NCI-H748 (cell line): ENCODE data around the gene MRPS31.

ENCODE experiments used
- DNase-seq: peaks from one replicate; lab custom pipeline; 2025; ENCODE audit not compliant: unreplicated experiment; lab: John Stamatoyannopoulos, UW

The MRPS31 gene

GRCh38 chr13:40770934-40771618 lies at the start of gene MRPS31:
TSS of gene MRPS31 (minus strand) at chr13:40771190. CDS start at chr13:40771136, 54 bp downstream.
- DNase-seq = peak; percentile 94

GRCh38 chr13:40819797-40820315 lies 48.9 kb upstream of the MRPS31 start:
- no peak for DNase-seq

- DNase-seq = no peak
Observed at GRCh38 chr13:40818926-40819325, 47.9 kb upstream of the MRPS31 start.

- DNase-seq = no peak
Observed at GRCh38 chr13:40814803-40815202, 43.8 kb upstream of the MRPS31 start.

DNA sequence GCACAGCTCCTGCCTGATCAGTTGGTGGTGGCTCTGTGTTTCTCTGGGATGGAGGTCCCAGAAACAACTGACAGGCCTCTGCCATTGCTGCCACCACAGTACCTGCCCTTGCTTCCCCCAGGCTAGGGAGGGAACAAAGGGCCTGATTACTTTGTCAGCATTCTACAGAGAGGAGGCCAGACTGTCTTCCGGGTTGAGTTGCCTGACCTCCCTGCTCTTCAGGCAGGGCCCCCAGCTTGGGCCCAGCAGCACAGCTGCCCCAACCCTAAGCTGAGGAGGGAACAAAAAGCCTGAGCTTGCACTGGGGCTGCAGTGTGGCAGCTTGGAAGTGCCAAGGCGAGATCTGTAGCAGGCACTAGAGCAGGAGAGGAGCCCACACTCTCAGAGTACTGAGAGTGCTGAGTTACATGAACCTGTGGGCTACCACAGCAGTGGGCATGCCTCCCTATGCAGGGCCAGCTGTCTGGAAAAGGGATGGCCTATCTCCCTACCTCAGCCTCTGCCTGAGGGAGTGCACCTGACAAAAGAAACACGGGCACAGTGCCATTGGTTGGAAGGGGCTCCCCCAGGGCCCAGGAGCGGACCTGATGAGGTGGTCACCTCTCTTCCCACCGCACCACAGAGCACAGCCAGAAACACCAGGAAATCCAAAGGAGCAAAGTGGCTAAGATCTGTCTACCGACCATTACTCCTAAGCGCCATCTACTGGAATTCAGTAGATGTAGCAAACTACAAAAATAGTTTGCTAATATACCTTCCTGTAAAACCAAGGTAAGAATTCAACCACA lies 42.9 kb upstream of the MRPS31 start:
- DNase-seq = peak; percentile 46

- no peak for DNase-seq
Observed at GRCh38 chr13:40812724-40813445, 41.9 kb upstream of the MRPS31 start.

GRCh38 chr13:40812102-40812501 lies 41.1 kb upstream of the MRPS31 start:
- DNase-seq = no peak

DNA sequence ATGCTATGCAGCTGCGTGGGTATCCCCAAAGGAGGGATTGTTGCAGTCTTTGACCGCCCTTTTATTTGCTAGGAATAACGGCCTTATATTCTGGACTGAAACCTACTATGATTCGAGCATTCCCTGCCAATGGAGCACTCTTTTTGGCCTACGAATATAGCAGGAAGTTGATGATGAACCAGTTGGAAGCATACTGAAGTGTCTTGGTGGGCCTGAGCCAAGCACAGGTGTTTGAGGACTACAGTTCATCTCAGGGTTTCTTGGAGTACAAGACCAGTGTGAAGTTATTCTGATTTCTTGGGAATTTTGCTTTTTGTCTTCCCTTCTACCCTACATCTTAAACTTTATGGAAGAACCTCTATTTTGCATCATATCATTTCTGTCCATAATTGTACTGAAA lies 38.5 kb upstream of the MRPS31 start:
- DNase-seq = no peak

GRCh38 chr13:40806241-40806640 lies 35.3 kb upstream of the MRPS31 start:
- DNase-seq = no peak

- no peak for DNase-seq
Observed at GRCh38 chr13:40803316-40803715, 32.3 kb upstream of the MRPS31 start.

DNA sequence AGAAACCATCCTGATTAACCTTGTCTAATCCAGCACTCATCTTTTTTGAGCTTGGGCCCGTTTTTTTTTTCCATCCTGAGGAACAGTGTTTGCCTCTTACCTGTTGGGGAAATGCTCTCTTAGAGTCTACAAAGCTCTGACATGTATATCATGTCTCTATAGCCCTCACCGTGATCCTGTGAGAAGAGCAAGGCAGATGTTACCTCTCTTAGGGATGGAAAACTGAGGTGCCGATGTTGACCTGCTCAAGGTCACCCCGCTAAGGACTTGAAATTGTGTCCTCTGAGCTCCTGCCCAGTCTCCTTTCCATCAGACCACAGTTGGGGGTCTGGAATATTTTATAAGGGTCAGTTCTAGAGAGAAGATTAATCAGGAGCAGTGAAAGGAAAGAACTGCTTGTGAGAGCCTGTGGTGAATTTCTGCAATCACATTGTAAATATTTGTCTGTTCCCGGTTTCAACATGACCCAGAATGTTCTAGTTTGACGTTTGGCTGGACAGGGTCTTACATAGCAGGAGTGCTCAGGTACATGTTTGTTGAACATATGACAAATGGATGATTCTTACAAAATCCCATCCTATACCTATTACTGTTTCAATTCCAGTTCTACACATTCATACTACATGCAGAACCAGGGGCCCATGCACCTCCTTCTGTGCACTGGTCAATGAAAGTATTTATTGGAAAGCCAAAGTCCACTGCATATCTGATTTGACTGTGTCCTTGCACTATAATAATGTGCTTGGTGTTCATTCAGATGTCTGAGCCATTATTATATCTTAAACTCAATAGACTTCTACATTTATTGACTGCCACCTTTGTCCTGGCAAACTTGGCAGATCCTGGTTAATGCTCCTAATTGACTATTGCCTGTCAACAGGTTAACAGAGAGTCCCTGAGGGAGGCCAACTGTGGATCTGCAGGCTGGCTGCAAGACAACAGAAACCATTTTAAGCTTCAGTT lies 30.5 kb upstream of the MRPS31 start:
- no peak for DNase-seq

- no peak for DNase-seq
Observed at GRCh38 chr13:40800559-40800958, 29.6 kb upstream of the MRPS31 start.

DNA sequence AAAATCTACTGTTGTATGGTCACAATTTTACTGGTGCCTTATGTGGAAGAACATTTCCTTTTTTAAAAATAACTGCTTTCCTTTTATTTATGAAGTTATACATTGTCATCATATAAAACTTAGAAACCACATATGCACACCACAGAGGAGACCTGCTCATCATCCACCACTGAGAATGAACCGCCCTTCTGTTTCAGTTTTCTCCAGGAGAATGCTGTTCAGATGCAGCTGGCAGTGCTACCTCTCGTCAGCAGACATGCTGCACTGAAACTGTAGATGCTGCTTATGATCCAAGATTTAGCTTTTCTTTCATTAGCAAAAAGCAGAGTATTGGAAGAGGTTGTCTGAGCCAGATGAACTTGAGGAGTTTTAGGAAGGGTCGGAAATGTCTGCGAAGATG lies 28.5 kb upstream of the MRPS31 start:
- DNase-seq = no peak

DNA sequence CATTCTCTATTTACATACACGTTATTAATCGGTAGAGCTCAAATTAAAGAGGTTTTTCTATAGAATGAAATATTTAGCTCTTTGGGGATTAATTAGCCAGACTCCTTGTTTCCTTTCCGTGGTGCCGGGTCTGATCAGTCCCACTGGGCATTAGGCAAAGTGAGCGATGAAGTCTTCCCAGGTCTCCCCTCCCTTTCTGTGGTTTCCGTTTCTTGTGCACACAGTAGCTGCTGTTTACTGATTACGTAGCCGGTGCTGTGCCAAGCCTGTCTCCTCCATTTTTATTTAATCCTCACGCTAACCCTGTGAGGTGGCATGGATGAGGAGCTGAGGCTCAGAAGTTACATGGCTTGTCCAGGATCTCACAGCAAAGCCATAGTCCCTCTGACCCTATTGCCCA lies 27.4 kb upstream of the MRPS31 start:
- no peak for DNase-seq

DNA sequence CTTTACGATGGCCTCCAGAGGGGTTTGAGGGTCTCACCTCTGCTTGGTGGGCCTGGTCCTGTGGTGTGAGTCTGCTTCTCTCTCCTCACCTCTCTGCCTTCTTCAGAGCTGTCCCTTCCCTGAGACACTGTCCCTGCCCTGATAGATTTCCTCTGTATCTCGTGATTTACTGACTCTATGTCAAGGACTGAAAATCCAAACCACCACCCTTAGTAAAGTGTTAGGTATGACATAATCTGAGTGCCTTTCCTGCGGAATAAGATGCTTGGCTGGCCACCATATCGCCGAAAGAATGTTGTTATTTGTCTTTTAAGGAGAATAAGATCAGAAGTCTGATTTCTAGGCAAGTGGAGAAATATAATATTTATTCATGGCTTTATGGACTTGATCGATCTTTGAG lies 25.7 kb upstream of the MRPS31 start:
- no peak for DNase-seq

DNA sequence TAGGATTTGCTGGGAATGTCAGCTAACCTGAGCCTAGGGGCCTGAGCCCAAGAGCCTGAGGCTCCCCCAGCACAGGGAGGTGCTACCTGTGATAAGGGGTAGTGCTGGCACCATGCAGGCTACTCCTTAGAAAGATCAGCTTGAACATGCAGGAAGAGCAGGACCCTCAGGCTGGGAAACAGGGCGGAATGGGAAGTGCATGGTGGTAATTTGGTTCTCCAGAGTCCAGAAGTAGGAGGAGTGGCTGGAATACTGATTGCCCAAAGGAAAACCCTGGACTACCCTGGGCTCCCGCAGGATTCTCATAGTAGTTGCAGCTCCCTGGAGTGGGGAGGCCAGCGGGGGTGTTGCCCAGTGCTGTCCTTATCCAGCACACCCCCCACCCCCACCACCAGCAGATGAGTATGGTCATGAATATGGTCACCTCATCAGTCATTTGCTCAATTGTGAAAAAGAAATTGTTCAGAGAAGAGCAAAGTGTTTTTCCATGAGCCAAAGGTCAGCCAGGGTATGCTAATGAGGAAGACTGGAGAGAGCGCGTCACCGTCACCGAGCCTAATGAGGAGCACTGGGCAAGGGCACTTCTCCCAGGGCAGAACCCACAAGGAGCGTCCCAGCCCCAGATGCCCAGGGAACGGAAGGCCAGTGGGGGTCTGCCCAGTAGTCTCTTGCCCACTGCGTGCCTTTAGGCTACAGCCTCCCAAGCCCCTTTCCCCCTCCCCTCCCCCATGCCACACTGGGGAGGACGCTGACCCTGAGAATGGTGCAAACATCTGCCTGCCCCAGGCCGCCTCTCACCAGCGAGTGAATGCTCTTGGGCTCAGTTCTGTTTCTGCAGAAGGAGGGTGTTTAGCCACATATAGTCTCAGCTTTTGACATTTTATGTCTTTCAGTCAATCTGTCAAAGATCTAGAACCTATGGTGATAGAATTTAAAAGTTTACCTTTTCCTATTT lies 23.7 kb upstream of the MRPS31 start:
- no peak for DNase-seq

- DNase-seq = no peak
Observed at GRCh38 chr13:40793339-40793738, 22.3 kb upstream of the MRPS31 start.

DNA sequence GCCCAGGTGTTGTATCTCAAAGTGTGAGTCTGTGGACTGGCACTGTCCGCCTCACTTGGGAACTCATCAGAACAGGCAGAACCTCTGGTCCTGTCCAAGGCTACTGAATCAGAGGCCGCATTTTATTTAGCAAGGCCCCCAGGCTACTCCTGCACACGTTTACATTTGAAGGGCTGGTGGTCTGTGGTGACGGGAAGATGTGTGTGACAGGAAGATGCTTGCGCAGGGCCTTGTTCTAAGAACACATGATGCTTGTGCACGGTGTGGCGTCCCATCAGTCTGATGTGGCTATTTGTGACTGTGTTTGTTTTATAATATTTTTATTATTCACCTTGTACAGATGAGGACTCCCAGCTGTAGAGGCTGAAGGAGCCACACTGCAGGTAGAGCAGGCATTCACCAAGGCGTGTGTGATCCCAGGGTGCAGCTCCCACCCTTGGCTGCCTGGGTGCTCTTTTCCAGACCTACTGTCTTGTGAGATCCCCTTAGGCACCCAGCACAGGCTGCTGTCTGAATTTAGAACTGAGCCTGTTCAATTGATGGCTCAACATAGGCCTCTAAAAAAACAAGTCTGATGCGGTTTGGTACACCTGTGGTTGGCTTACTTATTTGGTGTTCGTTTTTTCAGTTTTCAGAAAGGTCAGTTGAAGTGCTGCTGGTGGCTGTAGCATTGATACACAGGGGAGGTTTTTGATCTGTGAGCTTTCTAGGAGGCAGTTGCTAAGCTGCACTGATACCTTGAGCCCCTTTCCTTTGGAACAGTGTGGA lies 21.5 kb upstream of the MRPS31 start:
- no peak for DNase-seq

GRCh38 chr13:40790154-40790616 lies 19.2 kb upstream of the MRPS31 start:
- DNase-seq = no peak
